ENCODE measurements around the gene THSD4.

THSD4 gene

DNA sequence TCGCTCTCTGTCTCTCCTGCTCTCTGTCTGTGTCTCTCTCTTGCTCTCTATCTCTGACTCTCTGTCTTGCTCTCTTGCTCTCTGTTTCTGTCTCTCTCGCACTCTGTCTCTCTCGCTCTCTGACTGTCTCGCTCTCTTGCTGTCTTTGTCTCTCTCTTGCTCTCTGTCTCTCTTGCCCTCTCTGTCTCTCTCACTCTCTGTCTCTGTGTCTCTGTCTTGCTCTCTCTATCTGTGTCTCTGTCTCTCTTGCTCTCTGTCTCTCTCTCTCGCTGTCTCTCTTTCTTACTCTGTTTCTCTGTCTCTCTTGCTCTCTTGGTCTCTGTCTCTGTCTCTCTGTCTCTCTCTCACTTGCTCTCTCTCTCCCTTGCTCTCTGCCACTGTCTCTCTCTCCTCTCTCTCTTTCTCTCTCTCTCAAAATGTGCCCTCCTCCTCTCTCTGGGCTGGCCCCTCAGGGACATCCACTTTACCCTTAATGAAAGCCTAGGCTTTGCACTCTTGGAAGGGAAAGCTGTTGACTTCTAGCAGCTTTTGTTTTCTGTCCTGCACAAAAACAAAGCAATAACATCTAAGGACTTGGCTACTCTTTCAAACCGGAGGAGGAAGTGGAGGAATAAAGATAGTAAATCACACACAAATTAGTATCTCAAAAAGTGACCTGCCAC is 621.1 kb downstream of the THSD4 start:
- TF ChIP-seq YY1 (IDR thresholded peaks at IDR 0.05; ENCODE audit: insufficient read depth, insufficient read length), result no peak
- TF ChIP-seq ZNF274 (IDR thresholded peaks at IDR 0.05; ENCODE audit: low read depth, low read length), result no peak
- TF ChIP-seq SUZ12 (IDR thresholded peaks at IDR 0.05; ENCODE audit: extremely low read depth, insufficient read depth, insufficient read length), result no peak
- Histone ChIP-seq H3K36me3 (ENCODE audit: insufficient read depth, insufficient read length, low read length) (no peaks in the 10 kb centered on the region), H3K9me3 (ENCODE audit: insufficient read depth, low read length) (no peaks in the 10 kb centered on the region), H3K4me3 (ENCODE audit: insufficient read length, low read depth) (no peak overlapping the region), H3K4me1 (ENCODE audit: insufficient read depth, insufficient read length) (no peaks in the 10 kb centered on the region), H3K27me3 (ENCODE audit: insufficient read depth, insufficient read length) (no peaks in the 10 kb centered on the region), H3K9ac (ENCODE audit: insufficient read length, low read depth) (no peak overlapping the region)
- DNase-seq (ENCODE audit: low read depth, low spot score), result no peak

DNA sequence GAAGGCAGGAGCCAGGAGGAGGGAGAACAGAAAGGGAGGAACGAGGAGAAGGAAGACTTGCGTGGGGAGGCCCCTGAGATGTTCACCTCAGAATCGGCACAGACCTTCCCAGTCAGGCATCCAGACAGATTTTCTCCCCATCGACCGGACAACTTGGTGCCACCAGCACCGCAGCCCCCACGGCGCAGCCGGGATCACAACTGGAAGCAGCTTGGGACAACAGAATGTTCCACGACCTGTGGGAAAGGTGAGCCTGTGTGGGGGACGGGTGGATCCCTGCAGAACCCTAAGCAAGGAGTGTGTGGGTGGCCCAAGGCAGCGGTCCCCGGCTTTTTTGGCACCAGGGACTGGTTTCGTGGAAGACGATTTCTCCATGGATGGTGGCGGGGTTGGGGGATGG is 622.5 kb downstream of the THSD4 start:
- no peak for DNase-seq (ENCODE audit: low read depth, low spot score)

DNA sequence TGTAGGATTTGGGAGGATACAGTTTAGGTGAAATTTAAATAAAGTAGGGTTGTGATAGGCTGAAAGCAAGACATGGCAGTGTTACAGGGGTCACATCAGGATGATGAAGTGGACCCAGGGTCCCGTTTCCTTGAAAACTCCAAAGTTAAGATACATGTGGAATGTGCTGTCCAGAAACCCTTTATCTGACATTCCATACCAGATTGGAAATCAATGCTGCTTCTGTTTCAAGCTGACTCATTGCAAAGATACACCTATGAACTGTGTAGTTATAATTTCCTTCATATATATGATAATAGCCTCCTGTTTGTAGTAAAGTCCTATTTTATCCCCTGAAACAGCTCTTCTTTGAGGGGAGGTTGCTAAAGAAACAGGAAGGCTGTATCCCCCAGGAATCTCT is 624.1 kb downstream of the THSD4 start:
- TF ChIP-seq ZNF274 (IDR thresholded peaks at IDR 0.05; ENCODE audit: low read depth, low read length) (no peak), YY1 (IDR thresholded peaks at IDR 0.05; ENCODE audit: insufficient read depth, insufficient read length) (no peak), SUZ12 (IDR thresholded peaks at IDR 0.05; ENCODE audit: extremely low read depth, insufficient read depth, insufficient read length) (no peak)
- no peak overlapping the region for H3K9ac ChIP-seq (ENCODE audit: insufficient read length, low read depth)
- H3K4me3 ChIP-seq (ENCODE audit: insufficient read length, low read depth), result no peak overlapping the region
- H3K4me1 ChIP-seq (ENCODE audit: insufficient read depth, insufficient read length), result no peaks in the 10 kb centered on the region
- H3K36me3 ChIP-seq (ENCODE audit: insufficient read depth, insufficient read length, low read length), result no peaks in the 10 kb centered on the region
- no peaks in the 10 kb centered on the region for H3K27me3 ChIP-seq (ENCODE audit: insufficient read depth, insufficient read length)
- H3K9me3 ChIP-seq (ENCODE audit: insufficient read depth, low read length), result no peaks in the 10 kb centered on the region
- DNase-seq (ENCODE audit: low read depth, low spot score), result no peak

More for the DNA sequence above, 622.5 kb downstream of the THSD4 start:
- no peaks in the 10 kb centered on the region for H3K4me1 ChIP-seq (ENCODE audit: insufficient read depth, insufficient read length)
- TF ChIP-seq SUZ12 (IDR thresholded peaks at IDR 0.05; ENCODE audit: extremely low read depth, insufficient read depth, insufficient read length), result no peak
- TF ChIP-seq YY1 (IDR thresholded peaks at IDR 0.05; ENCODE audit: insufficient read depth, insufficient read length), result no peak
- TF ChIP-seq ZNF274 (IDR thresholded peaks at IDR 0.05; ENCODE audit: low read depth, low read length), result no peak
- no peaks in the 10 kb centered on the region for H3K9me3 ChIP-seq (ENCODE audit: insufficient read depth, low read length)
- H3K36me3 ChIP-seq (ENCODE audit: insufficient read depth, insufficient read length, low read length), result no peaks in the 10 kb centered on the region
- H3K9ac ChIP-seq (ENCODE audit: insufficient read length, low read depth), result no peak overlapping the region
- no peaks in the 10 kb centered on the region for H3K27me3 ChIP-seq (ENCODE audit: insufficient read depth, insufficient read length)
- no peak overlapping the region for H3K4me3 ChIP-seq (ENCODE audit: insufficient read length, low read depth)

DNA sequence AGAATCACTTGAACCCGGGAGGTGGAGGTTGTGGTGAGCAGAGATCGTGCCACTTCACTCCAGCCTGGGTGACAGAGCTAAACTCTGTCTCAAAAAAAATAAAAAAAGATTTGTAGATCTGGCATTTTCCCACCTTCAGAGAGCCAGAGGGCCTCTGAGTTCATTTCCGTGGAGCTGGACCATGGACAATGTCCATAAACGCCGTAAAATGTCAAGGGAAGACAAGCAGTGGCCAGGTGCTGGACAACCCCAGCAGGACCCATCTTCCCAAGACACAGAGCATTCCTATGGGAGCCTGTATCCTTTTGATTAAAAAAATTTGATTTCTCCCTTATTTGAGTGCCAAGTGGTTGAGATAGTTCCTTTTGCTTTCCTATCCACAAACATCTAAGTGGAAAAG is 627.7 kb downstream of the THSD4 start:
- H3K4me3 ChIP-seq (ENCODE audit: insufficient read length, low read depth), result no peak overlapping the region
- TF ChIP-seq YY1 (IDR thresholded peaks at IDR 0.05; ENCODE audit: insufficient read depth, insufficient read length) (no peak), SUZ12 (IDR thresholded peaks at IDR 0.05; ENCODE audit: extremely low read depth, insufficient read depth, insufficient read length) (no peak), ZNF274 (IDR thresholded peaks at IDR 0.05; ENCODE audit: low read depth, low read length) (no peak)
- no peaks in the 10 kb centered on the region for H3K27me3 ChIP-seq (ENCODE audit: insufficient read depth, insufficient read length)
- no peaks in the 10 kb centered on the region for H3K36me3 ChIP-seq (ENCODE audit: insufficient read depth, insufficient read length, low read length)
- no peaks in the 10 kb centered on the region for H3K4me1 ChIP-seq (ENCODE audit: insufficient read depth, insufficient read length)
- H3K9ac ChIP-seq (ENCODE audit: insufficient read length, low read depth), result no peak overlapping the region
- H3K9me3 ChIP-seq (ENCODE audit: insufficient read depth, low read length), result no peaks in the 10 kb centered on the region
- no peak for DNase-seq (ENCODE audit: low read depth, low spot score)

DNA sequence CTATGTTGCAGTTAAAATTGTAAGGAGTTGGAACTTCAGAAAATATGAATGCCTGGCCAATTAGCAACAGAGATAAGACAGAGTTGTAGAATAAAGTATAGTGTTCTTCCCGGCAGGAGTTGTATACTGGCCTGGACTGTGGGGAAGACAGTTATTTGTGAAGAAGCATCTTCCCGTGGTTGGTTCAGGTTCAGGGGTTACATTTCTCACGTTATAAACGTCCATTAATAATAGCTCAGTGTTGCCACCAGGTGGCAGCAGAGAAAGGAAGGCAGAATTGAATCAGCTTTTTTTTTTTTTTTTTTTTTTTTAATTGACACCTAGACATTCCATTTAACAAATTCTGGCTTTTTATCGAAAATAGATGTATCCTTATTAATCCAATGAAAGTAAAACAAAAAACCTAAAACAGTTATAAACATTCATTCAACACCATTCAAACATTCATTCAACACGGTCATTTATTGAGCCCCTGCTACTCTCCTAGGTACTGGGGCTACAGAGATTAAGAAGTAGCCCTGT is 628.7 kb downstream of the THSD4 start:
- TF ChIP-seq SUZ12 (IDR thresholded peaks at IDR 0.05; ENCODE audit: extremely low read depth, insufficient read depth, insufficient read length), result no peak
- no peak for TF ChIP-seq YY1 (IDR thresholded peaks at IDR 0.05; ENCODE audit: insufficient read depth, insufficient read length)
- no peak for TF ChIP-seq ZNF274 (IDR thresholded peaks at IDR 0.05; ENCODE audit: low read depth, low read length)
- H3K9me3 ChIP-seq (ENCODE audit: insufficient read depth, low read length), result no peaks in the 10 kb centered on the region
- H3K9ac ChIP-seq (ENCODE audit: insufficient read length, low read depth), result no peak overlapping the region
- H3K4me3 ChIP-seq (ENCODE audit: insufficient read length, low read depth), result no peak overlapping the region
- H3K36me3 ChIP-seq (ENCODE audit: insufficient read depth, insufficient read length, low read length), result no peaks in the 10 kb centered on the region
- H3K4me1 ChIP-seq (ENCODE audit: insufficient read depth, insufficient read length), result no peaks in the 10 kb centered on the region
- H3K27me3 ChIP-seq (ENCODE audit: insufficient read depth, insufficient read length), result no peaks in the 10 kb centered on the region
- peak; percentile 16 for DNase-seq (ENCODE audit: low read depth, low spot score)

DNA sequence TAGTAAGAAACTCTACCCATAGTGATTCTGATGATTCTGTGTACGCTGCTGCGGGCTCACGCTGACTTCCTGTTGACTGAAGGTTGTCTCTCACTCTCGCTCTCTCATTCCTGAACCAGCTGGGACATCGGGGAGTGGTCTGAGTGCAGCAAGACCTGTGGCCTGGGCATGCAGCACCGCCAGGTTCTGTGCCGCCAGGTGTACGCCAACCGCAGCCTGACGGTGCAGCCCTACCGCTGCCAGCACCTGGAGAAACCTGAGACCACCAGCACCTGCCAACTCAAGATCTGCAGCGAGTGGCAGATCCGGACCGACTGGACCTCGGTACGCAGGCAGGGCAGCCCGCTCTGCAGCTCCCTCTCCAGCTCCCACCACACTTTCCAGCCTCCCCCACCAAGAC is 631.4 kb downstream of the THSD4 start:
- Histone ChIP-seq H3K4me1 (ENCODE audit: insufficient read depth, insufficient read length) (no peaks in the 10 kb centered on the region), H3K27me3 (ENCODE audit: insufficient read depth, insufficient read length) (no peaks in the 10 kb centered on the region)

DNA sequence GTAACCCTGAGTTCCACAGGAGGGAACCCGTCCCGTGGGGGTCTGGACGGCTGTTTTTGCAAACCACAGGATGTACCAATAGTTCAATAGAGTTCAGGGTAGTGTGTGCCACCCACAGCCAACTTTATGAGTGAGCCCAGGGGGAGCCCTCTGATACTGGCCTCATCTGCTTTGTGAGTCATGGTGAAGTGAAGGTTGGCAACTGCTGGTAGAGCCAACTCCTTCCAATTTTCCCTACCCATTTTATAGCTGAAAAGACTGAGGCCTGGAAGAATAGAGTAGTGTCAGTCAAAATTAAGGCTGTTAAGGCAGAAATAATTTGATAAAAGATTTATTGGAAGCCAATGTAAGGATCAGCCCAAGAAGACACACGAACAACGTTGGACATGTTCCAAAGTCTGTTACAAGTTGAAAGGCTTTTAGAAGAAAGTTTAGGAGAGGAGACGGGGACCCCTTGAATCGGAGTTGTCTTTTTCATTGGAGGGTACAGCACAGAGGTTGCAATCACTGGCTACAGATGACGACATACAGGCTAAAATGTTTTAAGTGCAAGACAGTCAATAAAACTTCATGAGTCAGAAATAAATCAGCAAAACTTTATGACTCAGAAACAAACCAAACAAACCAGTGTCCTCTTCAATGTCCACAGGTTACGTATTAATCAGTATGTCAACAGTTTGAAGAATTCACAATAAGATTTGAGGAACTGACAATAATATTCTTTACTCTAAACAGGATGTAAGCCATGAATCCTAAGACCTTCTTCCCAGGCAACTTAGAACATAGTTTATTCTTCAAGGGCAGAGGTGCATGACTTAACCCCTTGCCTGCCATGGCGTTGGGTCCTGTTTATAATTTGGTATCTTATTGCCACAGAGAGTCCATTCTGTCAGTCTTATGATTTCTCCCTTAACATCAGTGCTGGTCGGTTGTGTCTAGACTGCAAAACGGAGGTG is 632.1 kb downstream of the THSD4 start:
- Histone ChIP-seq H3K9me3 (ENCODE audit: insufficient read depth, low read length) (no peaks in the 10 kb centered on the region), H3K36me3 (ENCODE audit: insufficient read depth, insufficient read length, low read length) (no peaks in the 10 kb centered on the region), H3K9ac (ENCODE audit: insufficient read length, low read depth) (no peak overlapping the region), H3K4me3 (ENCODE audit: insufficient read length, low read depth) (no peak overlapping the region), H3K27me3 (ENCODE audit: insufficient read depth, insufficient read length) (no peaks in the 10 kb centered on the region), H3K4me1 (ENCODE audit: insufficient read depth, insufficient read length) (no peaks in the 10 kb centered on the region)
- no peak for TF ChIP-seq YY1 (IDR thresholded peaks at IDR 0.05; ENCODE audit: insufficient read depth, insufficient read length)
- no peak for TF ChIP-seq ZNF274 (IDR thresholded peaks at IDR 0.05; ENCODE audit: low read depth, low read length)
- no peak for TF ChIP-seq SUZ12 (IDR thresholded peaks at IDR 0.05; ENCODE audit: extremely low read depth, insufficient read depth, insufficient read length)
- no peak for DNase-seq (ENCODE audit: low read depth, low spot score)

More for the DNA sequence above, 631.4 kb downstream of the THSD4 start:
- H3K36me3 ChIP-seq (ENCODE audit: insufficient read depth, insufficient read length, low read length), result no peaks in the 10 kb centered on the region
- H3K4me3 ChIP-seq (ENCODE audit: insufficient read length, low read depth), result no peak overlapping the region
- TF ChIP-seq ZNF274 (IDR thresholded peaks at IDR 0.05; ENCODE audit: low read depth, low read length) (no peak), YY1 (IDR thresholded peaks at IDR 0.05; ENCODE audit: insufficient read depth, insufficient read length) (no peak), SUZ12 (IDR thresholded peaks at IDR 0.05; ENCODE audit: extremely low read depth, insufficient read depth, insufficient read length) (no peak)
- H3K9me3 ChIP-seq (ENCODE audit: insufficient read depth, low read length), result no peaks in the 10 kb centered on the region
- no peak for DNase-seq (ENCODE audit: low read depth, low spot score)
- no peak overlapping the region for H3K9ac ChIP-seq (ENCODE audit: insufficient read length, low read depth)

Data from NT2/D1 (cell line).